Smooth muscle cell (in vitro differentiated cells): ENCODE measurements around the gene PHACTR3. TPM values are rescaled to one million over a fixed set of nuclear protein-coding genes. Genes with fewer than 3 reads are reported as not detected.

Experiments
- DNase-seq: peaks from one replicate; lab custom pipeline; 2025; ENCODE audit not compliant: unreplicated experiment; lab: John Stamatoyannopoulos, UW
- H2AFZ ChIP-seq: fragments of 200-600 bp; sonication (generic); 2 replicates; pipeline ENCODE4 v1.6.0; 2016; ENCODE audit warnings: antibody characterized with exemption, low read depth, mild to moderate bottlenecking
- H3F3A ChIP-seq: fragments of 200-600 bp; sonication (generic); 2 replicates; pipeline ENCODE4 v1.6.0; 2017; ENCODE audit warnings: antibody characterized with exemption, low read depth
- H3K27ac ChIP-seq: fragments of 200-600 bp; sonication (generic); 2 replicates; pipeline ENCODE4 v1.5.1; 2016; ENCODE audit warnings: low read depth, mild to moderate bottlenecking
- H3K27me3 ChIP-seq: fragments of 200-600 bp; sonication (generic); 2 replicates; pipeline ENCODE4 v1.6.1; 2016; ENCODE audit warnings: low read depth, mild to moderate bottlenecking
- H3K36me3 ChIP-seq: fragments of 200-600 bp; sonication (generic); 2 replicates; pipeline ENCODE4 v1.5.1; 2016; ENCODE audit warnings: low read depth
- H3K4me1 ChIP-seq: fragments of 200-600 bp; sonication (generic); 2 replicates; pipeline ENCODE4 v1.5.1; 2016; ENCODE audit warnings: low read depth
- H3K4me2 ChIP-seq: fragments of 200-600 bp; sonication (generic); 2 replicates; pipeline ENCODE4 v1.6.0; 2016; ENCODE audit warnings: mild to moderate bottlenecking
- H3K4me3 ChIP-seq: fragments of 200-600 bp; sonication (generic); 2 replicates; pipeline ENCODE4 v1.5.1; 2016; ENCODE audit warnings: mild to moderate bottlenecking
- H3K79me2 ChIP-seq: fragments of 200-600 bp; sonication (generic); 2 replicates; pipeline ENCODE4 v1.6.0; 2016; ENCODE audit warnings: low read depth, mild to moderate bottlenecking
- H3K9ac ChIP-seq: fragments of 200-600 bp; sonication (generic); 2 replicates; pipeline ENCODE4 v1.6.0; 2016; ENCODE audit warnings: low read depth
- H3K9me3 ChIP-seq: fragments of 200-600 bp; sonication (generic); replicated peaks from 2 replicates; pipeline ENCODE4 v1.5.1; 2016; ENCODE audit warnings: low read depth
- H4K20me1 ChIP-seq: fragments of 200-600 bp; sonication (generic); 2 replicates; pipeline ENCODE4 v1.6.0; 2016; ENCODE audit warnings: low read depth
- CTCF ChIP-seq: fragments of 200-600 bp; sonication (generic); IDR thresholded peaks from 2 replicates; pipeline ENCODE4 v1.5.1; 2017; ENCODE audit warnings: borderline replicate concordance, mild to moderate bottlenecking, antibody characterized with exemption; ENCODE audit not compliant: insufficient read depth, poor library complexity, severe bottlenecking
- WGBS: methylation state at CpG from one replicate; pipeline ENCODE4 v1.1.7; 2016; ENCODE audit warnings: low lambda C conversion rate; 5-methylcytosine and 5-hydroxymethylcytosine counted together
- polyA plus RNA-seq: library from polyadenylated mRNA; unstranded; fragments of >200 nt; fragmentation: Nextera tagmentation; extraction: Ambion mirVana; gene quantifications from 2 replicates; pipeline ENCODE4 v1.2.1, GENCODE V29; 2016
- total RNA-seq: library from RNA; depleted of rRNA; stranded (reverse); fragments of >200 nt; gene quantifications from 2 replicates; pipeline ENCODE4 v1.2.3, GENCODE V29; 2014

PHACTR3 gene
- total and polyA plus RNA-seq, 2 experiments from 2014 or later, result 0.76 to 2.6 TPM

- H3K27ac ChIP-seq, result peak overlapping the region; percentile 37
- H3K4me3 ChIP-seq, result no peak overlapping the region
- no peak overlapping the region for H3K9ac ChIP-seq
- H3K79me2 ChIP-seq, result no peaks in the 10 kb centered on the region
- H4K20me1 ChIP-seq, result no peaks in the 10 kb centered on the region
- no peak for DNase-seq
- no peak for TF ChIP-seq CTCF
- no peak overlapping the region for H2AFZ ChIP-seq
- peak overlapping the region; percentile 18 for H3K4me2 ChIP-seq
- WGBS, result 78% methylated on average over 14 of the region's 14 CpGs
- no peaks in the 10 kb centered on the region for H3K9me3 ChIP-seq
- no peaks in the 10 kb centered on the region for H3K4me1 ChIP-seq
- no peaks in the 10 kb centered on the region for H3F3A ChIP-seq
- no peaks in the 10 kb centered on the region for H3K36me3 ChIP-seq
- peaks cover 3% of the 10 kb centered on the region for H3K27me3 ChIP-seq
Observed at GRCh38 chr20:59748619-59749191, 144.4 kb downstream of the PHACTR3 start.

- Histone ChIP-seq H4K20me1 (no peaks in the 10 kb centered on the region), H3K79me2 (no peaks in the 10 kb centered on the region), H3K27ac (peak overlapping the region; percentile 37), H3K27me3 (peaks cover 3% of the 10 kb centered on the region), H3K9ac (no peak overlapping the region), H3K9me3 (no peaks in the 10 kb centered on the region), H3F3A (no peaks in the 10 kb centered on the region), H3K36me3 (no peaks in the 10 kb centered on the region), H3K4me1 (no peaks in the 10 kb centered on the region), H2AFZ (no peak overlapping the region), H3K4me2 (peak overlapping the region; percentile 18), H3K4me3 (no peak overlapping the region)
- WGBS, result 53% methylated on average over 12 of the region's 12 CpGs
- no peak for DNase-seq
- TF ChIP-seq CTCF, result no peak
Observed at GRCh38 chr20:59749301-59749700, 145.0 kb downstream of the PHACTR3 start.

- no peaks in the 10 kb centered on the region for H3K4me1 ChIP-seq
- H3K27me3 ChIP-seq, result peaks cover 3% of the 10 kb centered on the region
- H3K4me2 ChIP-seq, result no peak overlapping the region
- H3K36me3 ChIP-seq, result no peaks in the 10 kb centered on the region
- DNase-seq, result no peak
- no peaks in the 10 kb centered on the region for H3K79me2 ChIP-seq
- H3K27ac ChIP-seq, result no peak overlapping the region
- no peak overlapping the region for H2AFZ ChIP-seq
- no peaks in the 10 kb centered on the region for H4K20me1 ChIP-seq
- H3K4me3 ChIP-seq, result no peak overlapping the region
- no peak for TF ChIP-seq CTCF
- no peaks in the 10 kb centered on the region for H3K9me3 ChIP-seq
- H3F3A ChIP-seq, result no peaks in the 10 kb centered on the region
- no peak overlapping the region for H3K9ac ChIP-seq
- 81% methylated on average over 21 of the region's 21 CpGs for WGBS
Observed at GRCh38 chr20:59750209-59750840, 146.0 kb downstream of the PHACTR3 start.

- H3K4me3 ChIP-seq, result no peak overlapping the region
- TF ChIP-seq CTCF, result peak; percentile 67
- H3K27ac ChIP-seq, result no peak overlapping the region
- H4K20me1 ChIP-seq, result no peaks in the 10 kb centered on the region
- no peaks in the 10 kb centered on the region for H3K4me1 ChIP-seq
- no peaks in the 10 kb centered on the region for H3K9me3 ChIP-seq
- no peak overlapping the region for H3K4me2 ChIP-seq
- peak; percentile 5 for DNase-seq
- H3K27me3 ChIP-seq, result peaks cover 3% of the 10 kb centered on the region
- no peaks in the 10 kb centered on the region for H3F3A ChIP-seq
- no peaks in the 10 kb centered on the region for H3K79me2 ChIP-seq
- no peaks in the 10 kb centered on the region for H3K36me3 ChIP-seq
- H3K9ac ChIP-seq, result no peak overlapping the region
- no peak overlapping the region for H2AFZ ChIP-seq
- 31% methylated on average over 20 of the region's 21 CpGs for WGBS
Observed at GRCh38 chr20:59751075-59751711, 146.9 kb downstream of the PHACTR3 start.
